RCC 7860 (cell line): ENCODE measurements around the gene NPAS1.
"Not testable (repeated sequence)": the region's sequence is repeated elsewhere in the genome, so short reads cannot be mapped to it uniquely, and the experiment has no call there.

Experiments
- DNase-seq: peaks from one replicate; pipeline ENCODE4 v3.0.0-alpha.2; 2015; ENCODE audit warnings: low spot score
- FAIRE-seq: peaks from 2 replicates; lab custom pipeline; 2012; peaks lifted over from hg19 to GRCh38; lab: Jason Lieb, UNC

The NPAS1 gene

GRCh38 chr19:47074621-47075020 lies 55.0 kb downstream of the NPAS1 start:
- FAIRE-seq: no peak
- no peak for DNase-seq

GRCh38 chr19:47075179-47075810 lies 55.7 kb downstream of the NPAS1 start:
- DNase-seq: no peak

GRCh38 chr19:47075941-47076340 lies 56.3 kb downstream of the NPAS1 start:
- DNase-seq: peak; percentile 33
- FAIRE-seq: no peak

More at GRCh38 chr19:47075179-47075810, 55.7 kb downstream of the NPAS1 start:
- no peak for FAIRE-seq

GRCh38 chr19:47078351-47078750 lies 58.7 kb downstream of the NPAS1 start:
- FAIRE-seq: not testable (repeated sequence)

GRCh38 chr19:47081095-47081494 lies 61.5 kb downstream of the NPAS1 start:
- DNase-seq: no peak
- no peak for FAIRE-seq

More at GRCh38 chr19:47078351-47078750, 58.7 kb downstream of the NPAS1 start:
- not testable (repeated sequence) for DNase-seq

- FAIRE-seq (no peak), DNase-seq (no peak)
These were observed 62.9 kb downstream of the NPAS1 start for GRCh38 chr19:47082493-47082892.

- DNase-seq (no peak), FAIRE-seq (no peak)
These were observed 65.3 kb downstream of the NPAS1 start for GRCh38 chr19:47084879-47085439.

GRCh38 chr19:47086280-47086679 lies 66.6 kb downstream of the NPAS1 start:
- no peak for DNase-seq
- no peak for FAIRE-seq

- FAIRE-seq (no peak), DNase-seq (no peak)
These were observed 70.2 kb downstream of the NPAS1 start for GRCh38 chr19:47089767-47090350.

GRCh38 chr19:47093254-47093653 lies 73.6 kb downstream of the NPAS1 start:
- peak; percentile 21 for DNase-seq
- no peak for FAIRE-seq

GRCh38 chr19:47093841-47094240 lies 74.2 kb downstream of the NPAS1 start:
- no peak for DNase-seq
- no peak for FAIRE-seq

- DNase-seq (no peak), FAIRE-seq (no peak)
These were observed 75.2 kb downstream of the NPAS1 start for GRCh38 chr19:47094557-47095475.
